ENCODE data around the gene LY6G6F. TPM values are rescaled to one million over a fixed set of nuclear protein-coding genes. Genes with fewer than 3 reads are reported as not detected.

The LY6G6F gene
- total RNA-seq, 1 donor from 2014 or later: not detected

- H3K4me3 Mint-ChIP-seq (ENCODE audit: unreplicated experiment): peak overlapping the region; percentile 39
- H3K4me1 Mint-ChIP-seq (ENCODE audit: low read depth, unreplicated experiment): peaks cover 13% of the 10 kb centered on the region
- peaks cover 5% of the 10 kb centered on the region for H3K27me3 Mint-ChIP-seq (ENCODE audit: unreplicated experiment)
- H3K27ac Mint-ChIP-seq (ENCODE audit: unreplicated experiment): no peak overlapping the region
- peaks cover 1% of the 10 kb centered on the region for H3K9me3 Mint-ChIP-seq (ENCODE audit: unreplicated experiment)
- TF ChIP-seq CTCF (IDR thresholded peaks at IDR 0.05; ENCODE audit: partially characterized antibody, unreplicated experiment): no peak
- H3K36me3 Mint-ChIP-seq (ENCODE audit: unreplicated experiment): no peaks in the 10 kb centered on the region
- DNase-seq: no peak
These were observed 9.1 kb upstream of the LY6G6F start for GRCh38 chr6:31697555-31697954.

DNA sequence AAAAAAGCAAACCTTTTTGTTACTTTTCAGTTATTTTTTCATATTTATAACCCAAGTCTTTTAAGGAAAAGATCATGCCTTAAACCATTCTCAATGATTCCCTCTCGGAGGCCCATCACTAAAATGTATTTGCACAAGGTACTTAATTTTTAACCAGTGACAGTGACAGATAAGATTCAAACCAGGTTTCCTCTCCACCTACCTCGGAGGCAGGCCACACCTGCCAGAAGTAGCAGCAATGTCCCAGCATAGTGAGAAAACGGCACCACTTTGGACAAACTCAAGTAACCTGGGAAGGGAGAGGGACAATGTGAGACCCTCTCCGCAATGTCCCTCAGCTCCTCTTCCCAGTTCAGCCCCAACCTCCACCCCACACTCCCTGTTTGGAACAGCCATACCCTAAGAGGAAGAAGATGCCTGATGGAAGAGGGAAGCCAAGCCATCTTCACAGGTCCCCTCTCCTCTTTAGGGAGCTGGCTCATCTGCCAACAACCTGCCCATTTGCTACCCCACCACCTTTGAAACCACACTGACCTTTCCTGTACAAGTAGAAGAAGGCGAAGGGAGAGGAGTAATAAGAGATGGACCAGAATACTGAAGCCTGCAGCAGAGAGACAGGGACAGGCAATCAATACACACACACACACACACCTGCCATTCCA lies 5.8 kb upstream of the LY6G6F start:
- Mint-ChIP-seq H3K27me3 (ENCODE audit: unreplicated experiment) (peaks cover 7% of the 10 kb centered on the region), H3K36me3 (ENCODE audit: unreplicated experiment) (no peaks in the 10 kb centered on the region)

DNA sequence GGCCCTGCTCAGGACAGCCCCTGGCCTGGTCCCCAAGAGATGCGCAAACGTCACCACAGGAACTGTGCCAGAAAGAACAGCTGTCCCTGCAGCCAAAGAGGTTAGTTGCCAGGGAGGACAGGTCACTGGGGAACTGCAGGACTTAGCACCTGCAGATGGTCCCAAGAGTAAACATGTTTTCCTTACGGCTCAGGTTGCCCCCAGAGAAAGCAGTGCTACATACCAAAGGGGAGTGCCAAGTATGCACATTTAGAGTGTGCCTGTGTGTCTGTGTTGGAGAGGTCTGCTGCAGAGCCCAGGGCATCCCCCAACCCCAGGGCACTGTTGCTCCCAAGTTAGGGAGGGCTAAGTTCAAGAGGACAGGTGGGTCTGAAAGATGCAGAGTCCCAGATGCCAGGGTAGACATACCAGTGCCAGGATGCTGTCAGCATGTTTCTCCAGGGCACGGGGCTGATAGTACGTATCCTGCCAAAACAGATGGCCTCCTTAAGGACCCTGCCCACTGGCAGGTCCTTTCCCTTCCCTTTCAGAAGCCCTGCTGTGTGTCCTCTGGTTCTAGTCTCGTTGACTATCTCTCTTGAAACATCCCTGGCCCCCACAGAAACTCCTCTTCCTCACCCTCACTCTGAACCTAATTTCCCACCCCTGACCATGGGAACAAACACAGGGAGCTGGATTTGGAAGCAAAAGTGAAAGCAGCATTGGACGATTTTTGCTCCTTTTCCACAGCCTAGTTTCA lies 4.8 kb upstream of the LY6G6F start:
- peaks cover 7% of the 10 kb centered on the region for H3K27me3 Mint-ChIP-seq (ENCODE audit: unreplicated experiment)
- TF ChIP-seq CTCF (IDR thresholded peaks at IDR 0.05; ENCODE audit: partially characterized antibody, unreplicated experiment): no peak
- H3K27ac Mint-ChIP-seq (ENCODE audit: unreplicated experiment): peak overlapping the region; percentile 99
- DNase-seq: peak; percentile 48
- peaks cover 13% of the 10 kb centered on the region for H3K4me1 Mint-ChIP-seq (ENCODE audit: low read depth, unreplicated experiment)
- H3K4me3 Mint-ChIP-seq (ENCODE audit: unreplicated experiment): peak overlapping the region; percentile 94
- H3K36me3 Mint-ChIP-seq (ENCODE audit: unreplicated experiment): no peaks in the 10 kb centered on the region
- H3K9me3 Mint-ChIP-seq (ENCODE audit: unreplicated experiment): peaks cover 10% of the 10 kb centered on the region

More for the DNA sequence above, 5.8 kb upstream of the LY6G6F start:
- peaks cover 13% of the 10 kb centered on the region for H3K4me1 Mint-ChIP-seq (ENCODE audit: low read depth, unreplicated experiment)
- peaks cover 10% of the 10 kb centered on the region for H3K9me3 Mint-ChIP-seq (ENCODE audit: unreplicated experiment)
- TF ChIP-seq CTCF (IDR thresholded peaks at IDR 0.05; ENCODE audit: partially characterized antibody, unreplicated experiment): no peak
- peak overlapping the region; percentile 62 for H3K27ac Mint-ChIP-seq (ENCODE audit: unreplicated experiment)
- peak overlapping the region; percentile 94 for H3K4me3 Mint-ChIP-seq (ENCODE audit: unreplicated experiment)
- no peak for DNase-seq

DNA sequence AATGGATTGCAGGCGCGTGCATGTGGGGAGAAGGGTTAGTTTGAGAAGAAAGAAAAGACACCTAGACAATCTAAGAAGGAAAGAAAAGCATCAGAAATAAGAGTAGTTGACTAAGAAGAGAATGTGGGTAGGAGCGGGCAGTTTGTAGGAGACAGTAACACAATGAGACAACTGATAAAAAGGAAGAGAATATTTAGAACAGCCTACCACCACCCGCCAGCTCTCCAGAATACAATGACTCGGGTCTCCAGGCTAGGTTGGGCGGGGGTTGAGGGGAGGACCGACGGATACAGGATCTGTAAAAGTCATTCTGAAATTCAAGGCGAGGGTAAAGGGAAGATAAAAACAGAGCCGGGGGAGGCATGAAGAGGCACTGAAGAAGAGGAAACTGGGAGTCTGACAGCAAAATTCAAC lies 4.3 kb upstream of the LY6G6F start:
- Mint-ChIP-seq H3K36me3 (ENCODE audit: unreplicated experiment) (no peaks in the 10 kb centered on the region), H3K9me3 (ENCODE audit: unreplicated experiment) (peaks cover 10% of the 10 kb centered on the region), H3K27ac (ENCODE audit: unreplicated experiment) (peak overlapping the region; percentile 99)

More for the DNA sequence above, 4.3 kb upstream of the LY6G6F start:
- no peak for DNase-seq
- peaks cover 7% of the 10 kb centered on the region for H3K27me3 Mint-ChIP-seq (ENCODE audit: unreplicated experiment)
- H3K4me3 Mint-ChIP-seq (ENCODE audit: unreplicated experiment): peak overlapping the region; percentile 94
- H3K4me1 Mint-ChIP-seq (ENCODE audit: low read depth, unreplicated experiment): peaks cover 13% of the 10 kb centered on the region
- TF ChIP-seq CTCF (IDR thresholded peaks at IDR 0.05; ENCODE audit: partially characterized antibody, unreplicated experiment): no peak

Data from glutamatergic neuron (in vitro differentiated cells).